ENCODE results near the gene TBC1D19.

The TBC1D19 gene

DNA sequence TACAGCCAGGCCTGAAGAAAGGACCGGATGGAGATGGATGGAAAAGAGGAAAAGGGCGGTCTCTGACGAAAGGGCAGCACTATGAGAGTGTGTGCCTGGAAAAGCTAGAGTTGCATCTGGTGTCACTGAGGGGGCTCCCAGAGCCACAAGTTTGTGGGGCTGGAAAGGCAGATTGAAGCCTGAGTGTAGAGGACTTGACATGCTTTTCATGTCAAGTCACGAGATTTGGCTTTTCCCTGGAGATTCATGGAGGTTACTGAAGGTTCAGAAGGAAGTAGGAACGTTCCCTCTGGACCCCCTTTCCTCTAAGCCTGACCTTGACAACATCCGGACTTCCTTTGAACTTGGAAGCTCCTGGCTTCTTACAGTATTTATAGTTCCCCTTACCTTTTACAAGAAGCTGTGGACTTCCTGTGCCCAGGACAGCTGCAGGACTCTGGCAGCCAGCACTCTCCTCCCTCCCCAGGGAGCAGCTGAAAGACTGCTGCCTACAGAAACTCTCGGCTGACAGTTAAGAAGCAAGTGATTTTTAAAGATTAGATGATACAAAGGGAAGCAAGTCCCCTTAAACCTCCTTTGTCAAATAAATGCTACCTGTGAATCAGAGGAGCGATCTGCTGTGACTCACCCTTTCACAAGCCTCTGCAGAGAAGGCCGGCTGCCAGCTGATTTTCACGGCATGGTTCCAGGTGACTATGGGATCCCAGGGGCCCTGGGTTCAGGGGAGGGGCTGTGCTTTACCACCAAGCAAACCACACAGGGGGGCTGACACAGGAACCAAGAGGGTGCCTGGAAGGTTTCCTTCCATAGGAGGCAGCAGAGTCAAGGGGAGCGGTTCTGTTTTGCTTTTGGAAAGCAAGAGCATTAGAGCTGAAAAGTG is 203.8 kb downstream of the TBC1D19 start:
- TF ChIP-seq, protein P1, sequence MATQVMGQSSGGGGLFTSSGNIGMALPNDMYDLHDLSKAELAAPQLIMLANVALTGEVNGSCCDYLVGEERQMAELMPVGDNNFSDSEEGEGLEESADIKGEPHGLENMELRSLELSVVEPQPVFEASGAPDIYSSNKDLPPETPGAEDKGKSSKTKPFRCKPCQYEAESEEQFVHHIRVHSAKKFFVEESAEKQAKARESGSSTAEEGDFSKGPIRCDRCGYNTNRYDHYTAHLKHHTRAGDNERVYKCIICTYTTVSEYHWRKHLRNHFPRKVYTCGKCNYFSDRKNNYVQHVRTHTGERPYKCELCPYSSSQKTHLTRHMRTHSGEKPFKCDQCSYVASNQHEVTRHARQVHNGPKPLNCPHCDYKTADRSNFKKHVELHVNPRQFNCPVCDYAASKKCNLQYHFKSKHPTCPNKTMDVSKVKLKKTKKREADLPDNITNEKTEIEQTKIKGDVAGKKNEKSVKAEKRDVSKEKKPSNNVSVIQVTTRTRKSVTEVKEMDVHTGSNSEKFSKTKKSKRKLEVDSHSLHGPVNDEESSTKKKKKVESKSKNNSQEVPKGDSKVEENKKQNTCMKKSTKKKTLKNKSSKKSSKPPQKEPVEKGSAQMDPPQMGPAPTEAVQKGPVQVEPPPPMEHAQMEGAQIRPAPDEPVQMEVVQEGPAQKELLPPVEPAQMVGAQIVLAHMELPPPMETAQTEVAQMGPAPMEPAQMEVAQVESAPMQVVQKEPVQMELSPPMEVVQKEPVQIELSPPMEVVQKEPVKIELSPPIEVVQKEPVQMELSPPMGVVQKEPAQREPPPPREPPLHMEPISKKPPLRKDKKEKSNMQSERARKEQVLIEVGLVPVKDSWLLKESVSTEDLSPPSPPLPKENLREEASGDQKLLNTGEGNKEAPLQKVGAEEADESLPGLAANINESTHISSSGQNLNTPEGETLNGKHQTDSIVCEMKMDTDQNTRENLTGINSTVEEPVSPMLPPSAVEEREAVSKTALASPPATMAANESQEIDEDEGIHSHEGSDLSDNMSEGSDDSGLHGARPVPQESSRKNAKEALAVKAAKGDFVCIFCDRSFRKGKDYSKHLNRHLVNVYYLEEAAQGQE (IDR thresholded peaks at IDR 0.05; ENCODE audit: insufficient read depth in 1 of 2, low read depth in 2 of 2, low read length in 2 of 2), result 0 out of 4 replicates have a peak, but pooled peaks of 1 of the 2 experiments have one; percentile 33
- no peak for TF ChIP-seq TAF1 (IDR thresholded peaks at IDR 0.05; ENCODE audit: borderline replicate concordance, insufficient read depth, low read length)

DNA sequence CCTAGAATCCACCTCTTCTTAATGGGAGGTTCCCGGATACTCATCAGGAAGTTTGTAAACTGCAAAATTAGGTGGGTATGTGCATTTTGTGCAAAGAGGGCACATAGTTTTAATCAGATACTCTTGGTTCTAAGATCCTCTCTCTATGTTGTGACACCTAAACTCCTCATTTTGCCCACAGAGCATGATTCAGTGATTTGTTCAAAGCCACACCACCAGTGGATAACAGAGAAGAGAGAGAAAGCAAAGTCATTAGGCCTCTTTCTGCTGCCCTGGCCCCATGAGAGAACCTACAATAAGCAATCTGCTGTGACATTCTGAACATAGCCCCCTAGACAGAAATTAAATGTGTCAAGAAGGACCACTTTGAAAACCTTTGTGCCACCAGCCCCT is 204.5 kb downstream of the TBC1D19 start:
- no peak for TF ChIP-seq SIN3A (IDR thresholded peaks at IDR 0.05; ENCODE audit: borderline replicate concordance, insufficient read depth, low read length)
- no peak for TF ChIP-seq FOXP2 (optimal IDR thresholded peaks at IDR 0.05; ENCODE audit: borderline replicate concordance, extremely low read depth, extremely low read length, insufficient read depth)
- TF ChIP-seq TAF1 (IDR thresholded peaks at IDR 0.05; ENCODE audit: borderline replicate concordance, insufficient read depth, low read length), result no peak
- TF ChIP-seq POLR2AphosphoS5 (IDR thresholded peaks at IDR 0.05; ENCODE audit: low read depth, low read length), result no peak
- TF ChIP-seq, protein P1 (IDR thresholded peaks at IDR 0.05; ENCODE audit: insufficient read depth in 1 of 2, low read depth in 2 of 2, low read length in 2 of 2), result no peak

DNA sequence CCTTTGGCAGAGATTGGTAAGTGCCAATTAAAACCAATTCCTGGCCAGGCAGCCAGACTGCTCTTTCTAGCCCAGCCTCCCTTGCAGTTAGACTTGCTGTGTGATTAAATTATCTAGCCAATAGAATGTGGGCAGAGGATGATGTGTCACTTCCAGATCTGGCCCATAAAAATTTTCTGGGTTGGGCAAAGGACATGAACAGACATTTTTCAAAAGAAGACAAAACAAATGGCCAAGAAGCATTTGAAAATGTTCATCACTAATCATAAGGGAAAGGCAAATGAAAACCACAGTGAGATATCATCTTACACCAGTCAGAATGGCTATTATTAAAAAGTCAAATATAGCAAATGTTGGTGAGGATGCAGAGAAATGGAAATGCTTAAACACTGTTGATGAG is 205.3 kb downstream of the TBC1D19 start:
- TF ChIP-seq POLR2AphosphoS5 (IDR thresholded peaks at IDR 0.05; ENCODE audit: low read depth, low read length) (no peak), TAF1 (IDR thresholded peaks at IDR 0.05; ENCODE audit: borderline replicate concordance, insufficient read depth, low read length) (no peak), FOXP2 (optimal IDR thresholded peaks at IDR 0.05; ENCODE audit: borderline replicate concordance, extremely low read depth, extremely low read length, insufficient read depth) (no peak), SIN3A (IDR thresholded peaks at IDR 0.05; ENCODE audit: borderline replicate concordance, insufficient read depth, low read length) (no peak)
- TF ChIP-seq, protein P1 (IDR thresholded peaks at IDR 0.05; ENCODE audit: insufficient read depth in 1 of 2, low read depth in 2 of 2, low read length in 2 of 2), result no peak

DNA sequence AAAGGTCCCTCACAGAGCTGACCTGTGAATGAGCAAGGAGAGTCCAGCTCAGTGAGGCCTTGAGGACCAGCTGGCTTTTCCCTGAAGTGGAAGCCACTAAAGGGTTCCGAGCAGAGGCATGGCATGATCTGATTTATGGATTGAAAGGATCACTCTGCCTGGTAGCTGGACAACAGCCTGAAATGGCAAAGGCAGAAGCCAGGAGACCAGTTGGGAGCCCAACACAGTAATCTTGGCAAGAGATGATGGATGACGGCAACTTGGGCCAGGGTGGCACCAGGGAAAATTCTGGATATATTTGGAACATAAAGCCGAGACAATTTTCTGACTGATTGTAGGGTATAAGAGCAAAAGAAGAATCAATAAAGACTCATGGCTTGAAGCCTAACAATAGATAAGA is 207.5 kb downstream of the TBC1D19 start:
- TF ChIP-seq SIN3A (IDR thresholded peaks at IDR 0.05; ENCODE audit: borderline replicate concordance, insufficient read depth, low read length) (no peak), TAF1 (IDR thresholded peaks at IDR 0.05; ENCODE audit: borderline replicate concordance, insufficient read depth, low read length) (no peak), FOXP2 (optimal IDR thresholded peaks at IDR 0.05; ENCODE audit: borderline replicate concordance, extremely low read depth, extremely low read length, insufficient read depth) (no peak)
- TF ChIP-seq, protein P1 (IDR thresholded peaks at IDR 0.05; ENCODE audit: insufficient read depth in 1 of 2, low read depth in 2 of 2, low read length in 2 of 2), result no peak

Data from PFSK-1 (cell line).